Retinal pigment epithelial cell (primary cell): ENCODE data around the gene LTN1.

ENCODE experiments used
- DNase-seq: peaks from one replicate; pipeline ENCODE4 v3.0.0-alpha.2; 2010; ENCODE audit warnings: low read depth
- H3K4me3 ChIP-seq: 2 replicates; pipeline ENCODE4 v1.5.1; 2011; ENCODE audit warnings: mild to moderate bottlenecking, low read length, control low read depth, moderate library complexity
- CTCF ChIP-seq: conservative IDR thresholded peaks from 2 replicates; pipeline ENCODE4 v1.5.1; 2011; ENCODE audit warnings: low read depth, low read length, control low read depth, inconsistent platforms

LTN1 gene

GRCh38 chr21:28992526-28993292 lies at the start of gene LTN1:
Gene LTN1, minus strand, starts transcription at chr21:28992877. Its CDS starts 72 bp downstream, at chr21:28992805.
- H3K4me3 ChIP-seq: peak within 1 kb of the TSS; percentile 85

GRCh38 chr21:29034678-29035077 lies 42.0 kb upstream of the LTN1 start:
- TF ChIP-seq CTCF: no peak
- no peak overlapping the region for H3K4me3 ChIP-seq
- DNase-seq: no peak

More at GRCh38 chr21:28992526-28993292, at the start of gene LTN1:
- peak; percentile 98 for DNase-seq
- no peak for TF ChIP-seq CTCF

GRCh38 chr21:29033871-29034270 lies 41.2 kb upstream of the LTN1 start:
- no peak overlapping the region for H3K4me3 ChIP-seq
- no peak for DNase-seq
- no peak for TF ChIP-seq CTCF

- no peak for TF ChIP-seq CTCF
- DNase-seq: no peak
- H3K4me3 ChIP-seq: no peak overlapping the region
Measured at GRCh38 chr21:29033301-29033700, 40.6 kb upstream of the LTN1 start.

GRCh38 chr21:29030909-29031308 lies 38.2 kb upstream of the LTN1 start:
- no peak for TF ChIP-seq CTCF
- H3K4me3 ChIP-seq: no peak overlapping the region
- DNase-seq: no peak

GRCh38 chr21:29029524-29029923 lies 36.8 kb upstream of the LTN1 start:
- no peak for TF ChIP-seq CTCF
- no peak for DNase-seq
- no peak overlapping the region for H3K4me3 ChIP-seq

GRCh38 chr21:29025328-29025713 lies 32.6 kb upstream of the LTN1 start:
- H3K4me3 ChIP-seq: peak overlapping the region; percentile 89
- no peak for DNase-seq
- no peak for TF ChIP-seq CTCF
